HEK293 (cell line): ENCODE data around the gene FANCE.

Experiments used
- CTCF ChIA-PET: fragments of 350-600 bp; formaldehyde crosslinking; extraction: SDS; loops from one replicate; lab custom pipeline; 2021; ENCODE audit warnings: antibody characterized with exemption; lab: Yijun Ruan, JAX
- POLR2A ChIA-PET: fragments of 300-600 bp; formaldehyde crosslinking; extraction: SDS; loops from one replicate; lab custom pipeline; 2020; ENCODE audit warnings: antibody characterized with exemption, inconsistent platforms; lab: Yijun Ruan, JAX
- H3K27ac ChIP-seq: fragments of 200-500 bp; sonication (Bioruptor generic); 2 replicates; pipeline ENCODE4 v1.5.1; 2014; ENCODE audit warnings: low read depth, low read length, control low read depth, inconsistent platforms; ENCODE audit errors: extremely low read depth
- H3K36me3 ChIP-seq, 2 experiments: fragments of 200-500 bp in 1 of 2; sonication (Bioruptor generic) in 1 of 2; 1 replicate in 1 of 2; 2 replicates in 1 of 2; pipeline ENCODE4 v1.5.1; 2014 to 2017; ENCODE audit warnings: inconsistent platforms in 2 of 2, low read length in 2 of 2; ENCODE audit not compliant: control insufficient read depth in 2 of 2, insufficient read depth in 1 of 2
- H3K4me1 ChIP-seq: fragments of 200-500 bp; sonication (Bioruptor generic); 2 replicates; pipeline ENCODE4 v1.5.1; 2014; ENCODE audit warnings: mild to moderate bottlenecking, low read length, inconsistent platforms; ENCODE audit not compliant: control insufficient read depth, insufficient read depth
- H3K4me3 ChIP-seq: 2 replicates; pipeline ENCODE4 v1.5.1; 2011; ENCODE audit warnings: low read depth, mild to moderate bottlenecking, control low read depth, low read length, moderate library complexity
- H3K9me3 ChIP-seq: fragments of 200-500 bp; sonication (Bioruptor generic); 2 replicates; pipeline ENCODE4 v1.5.1; 2014; ENCODE audit warnings: low read depth, low read length, inconsistent platforms; ENCODE audit not compliant: control insufficient read depth, insufficient read depth
- ATF2 ChIP-seq: fragments of 450-650 bp; formaldehyde crosslinking; IDR thresholded peaks from 2 replicates; pipeline ENCODE4 v1.5.1; 2016; ENCODE audit warnings: missing biosample characterization, missing genetic modification characterization, low read depth
- GLI4 ChIP-seq: fragments of 450-650 bp; formaldehyde crosslinking; IDR thresholded peaks from 2 replicates; pipeline ENCODE4 v1.5.1; 2016; ENCODE audit warnings: missing biosample characterization, missing genetic modification characterization
- HOXA7 ChIP-seq: sonication (generic); formaldehyde crosslinking; IDR thresholded peaks from 2 replicates; pipeline ENCODE4 v1.8.1; 2022; ENCODE audit warnings: missing genetic modification reagents, borderline replicate concordance
- IKZF3 ChIP-seq: fragments of 450-650 bp; IDR thresholded peaks from 2 replicates; pipeline ENCODE4 v1.5.0; 2018; ENCODE audit warnings: missing biosample characterization, mild to moderate bottlenecking, missing genetic modification characterization, moderate library complexity
- MEIS1 ChIP-seq: sonication (generic); formaldehyde crosslinking; IDR thresholded peaks from 2 replicates; pipeline ENCODE4 v1.8.1; 2022; ENCODE audit warnings: missing genetic modification reagents, mild to moderate bottlenecking, borderline replicate concordance
- MZF1 ChIP-seq: fragments of 450-650 bp; formaldehyde crosslinking; IDR thresholded peaks from 2 replicates; pipeline ENCODE4 v1.5.1; 2017; ENCODE audit warnings: missing biosample characterization, missing genetic modification characterization, borderline replicate concordance
- SETDB1 ChIP-seq: IDR thresholded peaks from one replicate; pipeline ENCODE4 v1.6.1; 2017; ENCODE audit warnings: mild to moderate bottlenecking, low read length, moderate library complexity, mixed read lengths; ENCODE audit not compliant: insufficient read length
- SP3 ChIP-seq: fragments of 450-650 bp; formaldehyde crosslinking; IDR thresholded peaks from 2 replicates; pipeline ENCODE4 v1.5.1; 2016; ENCODE audit warnings: missing biosample characterization, missing genetic modification characterization
- SP7 ChIP-seq: fragments of 450-650 bp; formaldehyde crosslinking; IDR thresholded peaks from 2 replicates; pipeline ENCODE4 v1.5.1; 2016; ENCODE audit warnings: missing biosample characterization, missing genetic modification characterization
- ZBTB8A ChIP-seq: fragments of 450-650 bp; formaldehyde crosslinking; IDR thresholded peaks from 2 replicates; pipeline ENCODE4 v1.5.1; 2016; ENCODE audit warnings: missing biosample characterization, missing genetic modification characterization
- ZNF121 ChIP-seq: fragments of 450-650 bp; formaldehyde crosslinking; IDR thresholded peaks from 2 replicates; pipeline ENCODE4 v1.5.1; 2016; ENCODE audit warnings: missing biosample characterization, missing genetic modification characterization
- ZNF148 ChIP-seq: fragments of 450-650 bp; formaldehyde crosslinking; IDR thresholded peaks from 2 replicates; pipeline ENCODE4 v1.5.0; 2017; ENCODE audit warnings: missing biosample characterization, missing genetic modification characterization, borderline replicate concordance
- ZNF174 ChIP-seq: fragments of 450-650 bp; formaldehyde crosslinking; IDR thresholded peaks from 2 replicates; pipeline ENCODE4 v1.5.0; 2017; ENCODE audit warnings: missing biosample characterization, mild to moderate bottlenecking, missing genetic modification characterization
- ZNF221 ChIP-seq: fragments of 450-650 bp; formaldehyde crosslinking; IDR thresholded peaks from 2 replicates; pipeline ENCODE4 v1.5.1; 2017; ENCODE audit warnings: missing biosample characterization, missing genetic modification characterization, borderline replicate concordance
- ZNF292 ChIP-seq: fragments of 450-650 bp; formaldehyde crosslinking; IDR thresholded peaks from 2 replicates; pipeline ENCODE4 v1.5.1; 2016; ENCODE audit warnings: low read depth, missing biosample characterization, missing genetic modification characterization, borderline replicate concordance
- ZNF324 ChIP-seq: fragments of 450-650 bp; formaldehyde crosslinking; IDR thresholded peaks from 2 replicates; pipeline ENCODE4 v1.5.1; 2016; ENCODE audit warnings: missing biosample characterization, missing genetic modification characterization
- ZNF341 ChIP-seq: fragments of 450-650 bp; formaldehyde crosslinking; IDR thresholded peaks from 2 replicates; pipeline ENCODE4; 2016; ENCODE audit warnings: low read depth, missing biosample characterization, missing genetic modification characterization
- ZNF37A ChIP-seq: fragments of 450-650 bp; IDR thresholded peaks from 2 replicates; pipeline ENCODE4 v1.5.1; 2018; ENCODE audit warnings: missing biosample characterization, missing genetic modification characterization
- ZNF449 ChIP-seq: fragments of 450-650 bp; formaldehyde crosslinking; IDR thresholded peaks from 2 replicates; pipeline ENCODE4 v1.5.1; 2017; ENCODE audit warnings: missing biosample characterization, mild to moderate bottlenecking, missing genetic modification characterization, moderate library complexity
- ZNF513 ChIP-seq: fragments of 450-650 bp; IDR thresholded peaks from 2 replicates; pipeline ENCODE4 v1.5.1; 2018; ENCODE audit warnings: missing biosample characterization, missing genetic modification characterization
- ZNF626 ChIP-seq: fragments of 450-650 bp; sonication (Bioruptor Pico); formaldehyde crosslinking; IDR thresholded peaks from 2 replicates; pipeline ENCODE4 v1.5.1; 2018; ENCODE audit warnings: missing biosample characterization, missing genetic modification characterization, inconsistent platforms
- ZNF707 ChIP-seq: fragments of 450-650 bp; formaldehyde crosslinking; IDR thresholded peaks from 2 replicates; pipeline ENCODE4 v1.5.1; 2016; ENCODE audit warnings: missing biosample characterization, missing genetic modification characterization
- ZNF747 ChIP-seq: fragments of 450-650 bp; formaldehyde crosslinking; IDR thresholded peaks from 2 replicates; pipeline ENCODE4 v1.5.1; 2016; ENCODE audit warnings: missing biosample characterization, missing genetic modification characterization
- ZNF785 ChIP-seq: fragments of 450-650 bp; formaldehyde crosslinking; IDR thresholded peaks from 2 replicates; pipeline ENCODE4 v1.5.1; 2016; ENCODE audit warnings: missing biosample characterization, missing genetic modification characterization
- ZNF791 ChIP-seq: fragments of 450-650 bp; formaldehyde crosslinking; IDR thresholded peaks from 2 replicates; pipeline ENCODE4 v1.5.1; 2016; ENCODE audit warnings: missing biosample characterization, missing genetic modification characterization
- ZXDB ChIP-seq: fragments of 450-650 bp; formaldehyde crosslinking; IDR thresholded peaks from 2 replicates; pipeline ENCODE4 v1.5.1; 2016; ENCODE audit warnings: missing biosample characterization, missing genetic modification characterization
- TF ChIP-seq, protein P1 (sequence below): fragments of 450-650 bp; formaldehyde crosslinking; IDR thresholded peaks from 2 replicates; pipeline ENCODE4 v1.5.1; 2016; ENCODE audit warnings: missing biosample characterization, missing genetic modification characterization

Gene FANCE

GRCh38 chr6:35427435-35427834 lies 24.7 kb upstream of the FANCE start:
- POLR2A ChIA-PET = interaction anchor here (1.1 kb wide), 1 partner anchor 67 kb away, joined by 3 read pairs; no protein-coding TSS in a partner anchor
- CTCF ChIA-PET = interaction anchor here (1.0 to 1.5 kb wide), 2 partner anchors 12 to 85 kb away, joined by 3 to 5 read pairs; partner anchors contain the start of gene PPARD

DNA sequence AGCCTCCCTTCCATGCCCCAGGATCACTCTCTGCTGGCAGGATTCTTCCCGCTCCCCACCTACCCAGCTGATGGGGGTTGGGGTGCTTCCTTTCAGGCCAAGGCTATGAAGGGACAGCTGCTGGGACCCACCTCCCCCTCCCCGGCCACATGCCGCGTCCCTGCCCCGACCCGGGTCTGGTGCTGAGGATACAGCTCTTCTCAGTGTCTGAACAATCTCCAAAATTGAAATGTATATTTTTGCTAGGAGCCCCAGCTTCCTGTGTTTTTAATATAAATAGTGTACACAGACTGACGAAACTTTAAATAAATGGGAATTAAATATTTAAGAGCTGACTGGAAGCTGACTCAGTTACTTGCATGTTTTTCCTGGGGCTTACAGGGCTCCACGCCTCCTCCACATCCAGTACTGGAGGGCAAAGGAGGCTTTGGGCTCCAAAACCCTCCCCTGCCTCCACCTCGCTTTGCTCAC lies 24.3 kb upstream of the FANCE start:
- peaks cover 0 to 28% of the 10 kb centered on the region in 2 experiments; a peak in 1 of 3 replicates for H3K36me3 ChIP-seq
- no peaks in the 10 kb centered on the region for H3K4me1 ChIP-seq
- POLR2A ChIA-PET = interaction anchor here (1.1 kb wide), 1 partner anchor 67 kb away, joined by 3 read pairs; no protein-coding TSS in a partner anchor
- no peak overlapping the region for H3K4me3 ChIP-seq
- CTCF ChIA-PET = interaction anchor here (0.7 to 1.5 kb wide), 2 partner anchors 8 to 13 kb away, joined by 3 to 5 read pairs; no protein-coding TSS in a partner anchor
- H3K9me3 ChIP-seq = no peaks in the 10 kb centered on the region
- no peak overlapping the region for H3K27ac ChIP-seq
- TF ChIP-seq ZNF449 (tag by site-specific recombination) = no peak
- TF ChIP-seq ZNF785 = no peak
- no peak for TF ChIP-seq ZNF221
- no peak for TF ChIP-seq ZXDB
- TF ChIP-seq ZNF37A (tag by site-specific recombination) = no peak
- TF ChIP-seq IKZF3 (tag by site-specific recombination) = no peak
- TF ChIP-seq, protein P1, sequence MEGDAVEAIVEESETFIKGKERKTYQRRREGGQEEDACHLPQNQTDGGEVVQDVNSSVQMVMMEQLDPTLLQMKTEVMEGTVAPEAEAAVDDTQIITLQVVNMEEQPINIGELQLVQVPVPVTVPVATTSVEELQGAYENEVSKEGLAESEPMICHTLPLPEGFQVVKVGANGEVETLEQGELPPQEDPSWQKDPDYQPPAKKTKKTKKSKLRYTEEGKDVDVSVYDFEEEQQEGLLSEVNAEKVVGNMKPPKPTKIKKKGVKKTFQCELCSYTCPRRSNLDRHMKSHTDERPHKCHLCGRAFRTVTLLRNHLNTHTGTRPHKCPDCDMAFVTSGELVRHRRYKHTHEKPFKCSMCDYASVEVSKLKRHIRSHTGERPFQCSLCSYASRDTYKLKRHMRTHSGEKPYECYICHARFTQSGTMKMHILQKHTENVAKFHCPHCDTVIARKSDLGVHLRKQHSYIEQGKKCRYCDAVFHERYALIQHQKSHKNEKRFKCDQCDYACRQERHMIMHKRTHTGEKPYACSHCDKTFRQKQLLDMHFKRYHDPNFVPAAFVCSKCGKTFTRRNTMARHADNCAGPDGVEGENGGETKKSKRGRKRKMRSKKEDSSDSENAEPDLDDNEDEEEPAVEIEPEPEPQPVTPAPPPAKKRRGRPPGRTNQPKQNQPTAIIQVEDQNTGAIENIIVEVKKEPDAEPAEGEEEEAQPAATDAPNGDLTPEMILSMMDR (tag by site-specific recombination) = no peak
- no peak for TF ChIP-seq ZNF324 (tag by site-specific recombination)
- TF ChIP-seq ZNF791 = no peak
- TF ChIP-seq MZF1 (tag by site-specific recombination) = no peak
- TF ChIP-seq ZNF513 = no peak
- no peak for TF ChIP-seq ZNF747 (tag by site-specific recombination)
- TF ChIP-seq ZNF626 = no peak

More at GRCh38 chr6:35427435-35427834, 24.7 kb upstream of the FANCE start:
- Histone ChIP-seq H3K4me3 (no peak overlapping the region), H3K4me1 (no peaks in the 10 kb centered on the region), H3K9me3 (no peaks in the 10 kb centered on the region), H3K36me3 (peaks cover 0 to 30% of the 10 kb centered on the region in 2 experiments; a peak in 1 of 3 replicates), H3K27ac (no peak overlapping the region)
- TF ChIP-seq ATF2 (tag by site-specific recombination) (no peak), ZNF121 (tag by site-specific recombination) (no peak), ZNF707 (tag by site-specific recombination) (no peak), SETDB1 (no peak), HOXA7 (CRISPR knock-in tag) (no peak), ZBTB8A (no peak), ZNF341 (tag by site-specific recombination) (no peak), GLI4 (tag by site-specific recombination) (no peak), ZXDB (no peak), ZNF174 (tag by site-specific recombination) (no peak), MEIS1 (CRISPR knock-in tag) (no peak), ZNF148 (no peak), SP3 (tag by site-specific recombination) (no peak), ZNF292 (no peak), SP7 (tag by site-specific recombination) (no peak)
